SK-N-SH (cell line): Measurements from ENCODE around the gene GOLGA3.

Source experiments
- FOXM1 ChIP-seq: IDR thresholded peaks from 2 replicates; pipeline ENCODE4 v1.4.0; 2012; ENCODE audit warnings: low read depth, mild to moderate bottlenecking
- IRF3 ChIP-seq: fragments of 150-350 bp; IDR thresholded peaks from 2 replicates; pipeline ENCODE4 v1.6.1; 2016; ENCODE audit warnings: mild to moderate bottlenecking, low read depth, low read length
- REST ChIP-seq: IDR thresholded peaks from 2 replicates; pipeline ENCODE4 v1.6.1; 2012; ENCODE audit warnings: mild to moderate bottlenecking, low read depth, low read length, moderate library complexity
- SIN3A ChIP-seq: IDR thresholded peaks from 2 replicates; pipeline ENCODE4 v1.6.1; 2012; ENCODE audit warnings: low read depth, mild to moderate bottlenecking, low read length, moderate library complexity, borderline replicate concordance
- SMC3 ChIP-seq: IDR thresholded peaks from 2 replicates; pipeline ENCODE4 v1.6.1; 2012; ENCODE audit warnings: low read depth, low read length, improper control_type of control experiment
- TAF1 ChIP-seq: IDR thresholded peaks from 2 replicates; pipeline ENCODE4 v1.6.1; 2012; ENCODE audit warnings: low read depth, mild to moderate bottlenecking, low read length, moderate library complexity, borderline replicate concordance
- TF ChIP-seq, protein P1 (sequence below): IDR thresholded peaks from 2 replicates; pipeline ENCODE4 v1.4.0; 2012; ENCODE audit warnings: low read depth
- TF ChIP-seq, protein P2 (sequence below): fragments of 200-600 bp; sonication (generic); IDR thresholded peaks from 2 replicates; pipeline ENCODE4 v1.6.1; 2017; ENCODE audit warnings: antibody characterized with exemption, mild to moderate bottlenecking, moderate library complexity

DNA sequence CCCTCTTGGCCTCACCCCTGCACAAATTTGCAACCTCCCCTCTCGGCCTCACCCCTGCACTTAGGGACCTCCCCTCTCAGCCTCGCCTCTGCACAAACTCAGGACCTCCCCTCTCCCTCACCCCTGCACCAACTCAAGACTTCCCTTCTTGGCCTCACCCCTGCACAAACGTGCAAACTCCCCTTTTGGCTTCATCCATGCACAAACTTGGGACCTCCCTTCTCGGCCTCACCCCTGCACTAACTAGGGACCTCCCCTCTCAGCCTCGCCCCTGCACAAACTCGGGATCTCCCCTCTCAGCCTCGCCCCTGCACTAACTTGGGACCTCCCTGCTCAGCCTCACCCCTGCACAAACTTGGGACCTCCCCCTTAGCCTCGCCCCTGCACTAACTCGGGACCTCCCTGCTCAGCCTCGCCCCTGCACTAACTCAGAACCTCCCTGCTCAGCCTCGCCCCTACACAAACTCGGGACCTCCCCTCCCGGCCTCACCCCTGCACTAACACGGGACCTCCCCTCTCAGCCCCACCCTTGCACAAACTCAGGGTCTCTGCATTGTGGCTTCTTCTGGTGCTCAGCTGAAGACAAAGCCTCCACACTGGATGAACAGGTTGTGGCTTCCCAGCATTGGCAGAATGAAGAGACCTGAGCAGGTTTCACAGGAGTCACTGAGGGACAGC lies 11.0 kb upstream of the GOLGA3 start:
- TF ChIP-seq, protein P1, sequence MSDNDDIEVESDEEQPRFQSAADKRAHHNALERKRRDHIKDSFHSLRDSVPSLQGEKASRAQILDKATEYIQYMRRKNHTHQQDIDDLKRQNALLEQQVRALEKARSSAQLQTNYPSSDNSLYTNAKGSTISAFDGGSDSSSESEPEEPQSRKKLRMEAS = no peak
- TF ChIP-seq IRF3 (no peak), SIN3A (no peak), TAF1 (no peak), SMC3 (no peak), FOXM1 (no peak), REST (no peak)
- TF ChIP-seq, protein P2, sequence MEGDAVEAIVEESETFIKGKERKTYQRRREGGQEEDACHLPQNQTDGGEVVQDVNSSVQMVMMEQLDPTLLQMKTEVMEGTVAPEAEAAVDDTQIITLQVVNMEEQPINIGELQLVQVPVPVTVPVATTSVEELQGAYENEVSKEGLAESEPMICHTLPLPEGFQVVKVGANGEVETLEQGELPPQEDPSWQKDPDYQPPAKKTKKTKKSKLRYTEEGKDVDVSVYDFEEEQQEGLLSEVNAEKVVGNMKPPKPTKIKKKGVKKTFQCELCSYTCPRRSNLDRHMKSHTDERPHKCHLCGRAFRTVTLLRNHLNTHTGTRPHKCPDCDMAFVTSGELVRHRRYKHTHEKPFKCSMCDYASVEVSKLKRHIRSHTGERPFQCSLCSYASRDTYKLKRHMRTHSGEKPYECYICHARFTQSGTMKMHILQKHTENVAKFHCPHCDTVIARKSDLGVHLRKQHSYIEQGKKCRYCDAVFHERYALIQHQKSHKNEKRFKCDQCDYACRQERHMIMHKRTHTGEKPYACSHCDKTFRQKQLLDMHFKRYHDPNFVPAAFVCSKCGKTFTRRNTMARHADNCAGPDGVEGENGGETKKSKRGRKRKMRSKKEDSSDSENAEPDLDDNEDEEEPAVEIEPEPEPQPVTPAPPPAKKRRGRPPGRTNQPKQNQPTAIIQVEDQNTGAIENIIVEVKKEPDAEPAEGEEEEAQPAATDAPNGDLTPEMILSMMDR = no peak
